Esophagus squamous epithelium (tissue), 4 donors: Measurements from ENCODE around the gene CHCHD10.

Experiments used
- CTCF ChIP-seq, 6 experiments: fragments of 450-650 bp in 4 of 6; fragments of 200-600 bp in 2 of 6; sonication (generic) in 2 of 6; IDR thresholded peaks; one replicate each; pipeline ENCODE4 v1.5.1; 2016 to 2019; ENCODE audit warnings: antibody characterized with exemption in 6 of 6, mild to moderate bottlenecking in 4 of 6, moderate library complexity in 4 of 6
- POLR2A ChIP-seq, 4 donors: fragments of 450-650 bp; IDR thresholded peaks; one replicate each; pipeline ENCODE4 v1.6.1; 2017; ENCODE audit warnings: antibody characterized with exemption in 4 of 4, mild to moderate bottlenecking in 4 of 4, moderate library complexity in 3 of 4

- TF ChIP-seq CTCF (IDR thresholded peaks at IDR 0.05), result no peak
- TF ChIP-seq POLR2A (IDR thresholded peaks at IDR 0.05), result no peak
Observed at GRCh38 chr22:23762842-23763578, 4.8 kb downstream of the CHCHD10 start, which contains the start of gene C22orf15.
